ENCODE data around the gene LIMA1.
"Not testable (repeated sequence)": the region's sequence is repeated elsewhere in the genome, so short reads cannot be mapped to it uniquely, and the experiment has no call there.

LIMA1 gene

GRCh38 chr12:50317203-50317602 is 33.9 kb upstream of the LIMA1 start:
- Histone ChIP-seq H3K4ac (ENCODE audit: low read depth, low read length) (no peak overlapping the region), H2AFZ (ENCODE audit: insufficient read depth, low read length, poor library complexity) (no peak overlapping the region), H4K12ac (ENCODE audit: low read depth, low read length) (no peak overlapping the region), H3K14ac (ENCODE audit: low read length) (no peak overlapping the region), H3K4me1 (ENCODE audit: control insufficient read depth in 1 of 2, insufficient read depth in 2 of 2, low read length in 2 of 2) (peaks cover 0 to 3% of the 10 kb centered on the region in 2 experiments), H4K8ac (ENCODE audit: low read depth, low read length) (no peak overlapping the region), H3K9ac (ENCODE audit: low read length) (no peak overlapping the region), H2BK5ac (ENCODE audit: low read depth, low read length, poor library complexity) (no peak overlapping the region), H3K27me3 (ENCODE audit: insufficient read depth, low read length) (no peaks in the 10 kb centered on the region), H3K36me3 (ENCODE audit: control insufficient read depth in 1 of 2, insufficient read depth in 2 of 2, low read length in 2 of 2) (no peaks in the 10 kb centered on the region), H3K18ac (ENCODE audit: low read length) (no peak overlapping the region), H3K79me1 (ENCODE audit: low read length) (no peaks in the 10 kb centered on the region), H3K23ac (ENCODE audit: low read length) (no peak overlapping the region), H2BK12ac (ENCODE audit: low read length) (no peak overlapping the region), H3K4me2 (ENCODE audit: low read length) (no peak overlapping the region), H3K27ac (ENCODE audit: low read depth, low read length) (no peak overlapping the region), H3K9me3 (ENCODE audit: insufficient read depth, low read depth, low read length) (no peaks in the 10 kb centered on the region), H3K79me2 (ENCODE audit: control insufficient read depth, insufficient read depth, low read length, poor library complexity) (no peaks in the 10 kb centered on the region), H3K4me3 (ENCODE audit: low read depth, low read length) (no peak overlapping the region), H2AK5ac (ENCODE audit: low read length) (no peak overlapping the region), H4K91ac (ENCODE audit: low read depth, low read length) (no peak overlapping the region), H2BK120ac (ENCODE audit: insufficient read depth, low read length, poor library complexity) (no peak overlapping the region)
- no CpG with 5 or more reads among the region's 1 CpG for WGBS (ENCODE audit: extremely low coverage, insufficient coverage, insufficient read length)
- DNase-seq = no peak

DNA sequence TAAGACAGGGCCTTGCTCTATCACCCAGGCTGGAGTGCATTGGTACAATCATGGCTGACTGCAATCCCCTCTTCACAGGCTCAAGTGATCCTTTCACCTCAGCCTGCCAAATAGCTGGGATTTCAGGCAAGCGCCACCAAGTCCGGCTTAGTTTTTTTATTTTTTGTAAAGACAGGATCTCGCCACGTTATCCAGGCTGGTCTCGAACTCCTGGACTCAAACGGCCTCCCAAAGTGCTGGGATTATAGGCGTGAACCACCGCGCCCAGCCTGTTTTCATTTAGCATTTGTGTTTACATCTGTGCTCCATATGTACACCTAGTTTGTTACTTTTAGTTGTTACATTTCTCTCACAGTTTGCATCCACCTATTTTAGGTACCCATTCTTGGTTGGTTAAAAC is 32.5 kb upstream of the LIMA1 start:
- Histone ChIP-seq H3K9me3 (ENCODE audit: insufficient read depth, low read depth, low read length) (no peaks in the 10 kb centered on the region), H3K18ac (ENCODE audit: low read length) (no peak overlapping the region), H4K8ac (ENCODE audit: low read depth, low read length) (no peak overlapping the region), H3K14ac (ENCODE audit: low read length) (no peak overlapping the region), H3K27me3 (ENCODE audit: insufficient read depth, low read length) (no peaks in the 10 kb centered on the region), H2BK5ac (ENCODE audit: low read depth, low read length, poor library complexity) (no peak overlapping the region), H4K91ac (ENCODE audit: low read depth, low read length) (no peak overlapping the region), H3K79me1 (ENCODE audit: low read length) (no peaks in the 10 kb centered on the region), H3K23ac (ENCODE audit: low read length) (no peak overlapping the region), H3K79me2 (ENCODE audit: control insufficient read depth, insufficient read depth, low read length, poor library complexity) (no peaks in the 10 kb centered on the region), H3K4me2 (ENCODE audit: low read length) (no peak overlapping the region), H3K27ac (ENCODE audit: low read depth, low read length) (no peak overlapping the region), H3K36me3 (ENCODE audit: control insufficient read depth in 1 of 2, insufficient read depth in 2 of 2, low read length in 2 of 2) (no peaks in the 10 kb centered on the region), H4K12ac (ENCODE audit: low read depth, low read length) (no peak overlapping the region), H2BK12ac (ENCODE audit: low read length) (no peak overlapping the region), H3K4me3 (ENCODE audit: low read depth, low read length) (no peak overlapping the region), H3K4ac (ENCODE audit: low read depth, low read length) (no peak overlapping the region), H2AK5ac (ENCODE audit: low read length) (no peak overlapping the region), H3K9ac (ENCODE audit: low read length) (no peak overlapping the region), H3K4me1 (ENCODE audit: control insufficient read depth in 1 of 2, insufficient read depth in 2 of 2, low read length in 2 of 2) (peaks cover 0 to 3% of the 10 kb centered on the region in 2 experiments), H2AFZ (ENCODE audit: insufficient read depth, low read length, poor library complexity) (no peak overlapping the region), H2BK120ac (ENCODE audit: insufficient read depth, low read length, poor library complexity) (no peak overlapping the region)
- no peak for DNase-seq
- WGBS (ENCODE audit: extremely low coverage, insufficient coverage, insufficient read length) = no CpG with 5 or more reads among the region's 9 CpGs

GRCh38 chr12:50314636-50315312 is 31.5 kb upstream of the LIMA1 start:
- no peak overlapping the region for H2BK12ac ChIP-seq (ENCODE audit: low read length)
- H3K27ac ChIP-seq (ENCODE audit: low read depth, low read length) = no peak overlapping the region
- no peaks in the 10 kb centered on the region for H3K36me3 ChIP-seq (ENCODE audit: control insufficient read depth in 1 of 2, insufficient read depth in 2 of 2, low read length in 2 of 2)
- no peak overlapping the region for H4K8ac ChIP-seq (ENCODE audit: low read depth, low read length)
- H3K79me1 ChIP-seq (ENCODE audit: low read length) = no peaks in the 10 kb centered on the region
- H4K12ac ChIP-seq (ENCODE audit: low read depth, low read length) = no peak overlapping the region
- H4K91ac ChIP-seq (ENCODE audit: low read depth, low read length) = no peak overlapping the region
- no peak overlapping the region for H3K9ac ChIP-seq (ENCODE audit: low read length)
- H3K18ac ChIP-seq (ENCODE audit: low read length) = no peak overlapping the region
- no peak overlapping the region for H3K4ac ChIP-seq (ENCODE audit: low read depth, low read length)
- no peak overlapping the region for H2AK5ac ChIP-seq (ENCODE audit: low read length)
- WGBS (ENCODE audit: extremely low coverage, insufficient coverage, insufficient read length) = no CpG with 5 or more reads among the region's 7 CpGs
- H3K4me1 ChIP-seq (ENCODE audit: control insufficient read depth in 1 of 2, insufficient read depth in 2 of 2, low read length in 2 of 2) = peaks cover 0 to 3% of the 10 kb centered on the region in 2 experiments
- no peak overlapping the region for H3K4me2 ChIP-seq (ENCODE audit: low read length)
- no peak overlapping the region for H3K4me3 ChIP-seq (ENCODE audit: low read depth, low read length)
- no peak overlapping the region for H3K23ac ChIP-seq (ENCODE audit: low read length)
- H2BK5ac ChIP-seq (ENCODE audit: low read depth, low read length, poor library complexity) = no peak overlapping the region
- no peaks in the 10 kb centered on the region for H3K9me3 ChIP-seq (ENCODE audit: insufficient read depth, low read depth, low read length)
- H3K27me3 ChIP-seq (ENCODE audit: insufficient read depth, low read length) = no peaks in the 10 kb centered on the region
- H3K79me2 ChIP-seq (ENCODE audit: control insufficient read depth, insufficient read depth, low read length, poor library complexity) = no peaks in the 10 kb centered on the region
- DNase-seq = peak in 1 of 2 donors; percentile 50
- no peak overlapping the region for H3K14ac ChIP-seq (ENCODE audit: low read length)
- no peak overlapping the region for H2AFZ ChIP-seq (ENCODE audit: insufficient read depth, low read length, poor library complexity)
- H2BK120ac ChIP-seq (ENCODE audit: insufficient read depth, low read length, poor library complexity) = no peak overlapping the region

DNA sequence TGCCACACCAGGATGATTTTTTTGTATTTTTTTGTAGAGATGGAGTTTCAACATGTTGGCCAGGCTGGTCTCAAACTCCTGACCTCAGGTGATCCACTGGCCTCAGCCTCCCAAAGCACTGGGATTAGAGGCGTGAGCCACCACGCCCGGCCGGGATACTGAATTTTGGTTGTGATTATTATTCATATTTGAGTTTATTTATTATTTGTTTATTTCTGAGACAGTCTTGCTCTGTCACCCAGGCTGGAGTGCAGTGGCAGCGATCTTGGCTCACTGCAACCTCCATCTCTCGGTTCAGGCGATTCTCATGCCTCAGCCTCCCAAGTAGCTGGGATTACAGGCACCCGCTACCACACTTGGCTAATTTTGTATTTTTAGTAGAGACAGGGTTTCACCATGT is 30.7 kb upstream of the LIMA1 start:
- not testable (repeated sequence) for H3K79me1 ChIP-seq (ENCODE audit: low read length); H3K4me2 ChIP-seq (ENCODE audit: low read length); H3K79me2 ChIP-seq (ENCODE audit: control insufficient read depth, insufficient read depth, low read length, poor library complexity); H2BK5ac ChIP-seq (ENCODE audit: low read depth, low read length, poor library complexity); H2AFZ ChIP-seq (ENCODE audit: insufficient read depth, low read length, poor library complexity); H3K36me3 ChIP-seq (ENCODE audit: control insufficient read depth in 1 of 2, insufficient read depth in 2 of 2, low read length in 2 of 2); H3K18ac ChIP-seq (ENCODE audit: low read length); H2AK5ac ChIP-seq (ENCODE audit: low read length); H3K4ac ChIP-seq (ENCODE audit: low read depth, low read length); H4K12ac ChIP-seq (ENCODE audit: low read depth, low read length); H3K4me3 ChIP-seq (ENCODE audit: low read depth, low read length); H3K27ac ChIP-seq (ENCODE audit: low read depth, low read length); H2BK12ac ChIP-seq (ENCODE audit: low read length); H3K9me3 ChIP-seq (ENCODE audit: insufficient read depth, low read depth, low read length); H2BK120ac ChIP-seq (ENCODE audit: insufficient read depth, low read length, poor library complexity); H3K27me3 ChIP-seq (ENCODE audit: insufficient read depth, low read length); DNase-seq; H3K9ac ChIP-seq (ENCODE audit: low read length); H3K23ac ChIP-seq (ENCODE audit: low read length); H4K8ac ChIP-seq (ENCODE audit: low read depth, low read length); H3K14ac ChIP-seq (ENCODE audit: low read length); H3K4me1 ChIP-seq (ENCODE audit: control insufficient read depth in 1 of 2, insufficient read depth in 2 of 2, low read length in 2 of 2)
- H4K91ac ChIP-seq (ENCODE audit: low read depth, low read length) = peak overlapping the region; percentile 11
- no CpG with 5 or more reads among the region's 8 CpGs for WGBS (ENCODE audit: extremely low coverage, insufficient coverage, insufficient read length)
